GM19043 (cell line): ENCODE results near the gene CBLC.
"Not testable (repeated sequence)": the region's sequence is repeated elsewhere in the genome, so short reads cannot be mapped to it uniquely, and the experiment has no call there.

Source experiments
- ATAC-seq: cut with Tn5 transposase; IDR thresholded peaks from one replicate; pipeline ENCODE4 v1.9.1; 2021; ENCODE audit warnings: low read depth; ENCODE audit not compliant: unreplicated experiment

The CBLC gene

DNA sequence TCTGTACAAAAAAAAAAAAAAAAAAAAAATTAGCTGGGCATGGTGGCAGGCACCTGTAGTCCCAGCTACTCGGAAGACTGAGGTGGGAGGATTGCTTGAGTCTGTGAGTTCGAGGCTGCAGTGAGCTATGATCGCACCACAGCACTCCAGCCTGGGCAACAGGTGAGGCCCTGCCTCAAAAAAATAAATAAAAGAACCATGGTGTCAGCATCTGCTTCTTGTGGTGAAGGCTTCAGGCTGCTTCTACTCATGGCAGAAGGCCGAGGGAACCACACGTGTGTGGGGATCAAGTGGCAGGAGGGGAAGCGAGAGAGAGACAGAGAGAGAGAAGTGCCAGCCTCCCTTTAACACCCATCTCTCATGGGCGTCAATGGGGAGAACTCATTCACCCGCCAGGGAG is 15.7 kb upstream of the CBLC start:
- no peak for ATAC-seq

DNA sequence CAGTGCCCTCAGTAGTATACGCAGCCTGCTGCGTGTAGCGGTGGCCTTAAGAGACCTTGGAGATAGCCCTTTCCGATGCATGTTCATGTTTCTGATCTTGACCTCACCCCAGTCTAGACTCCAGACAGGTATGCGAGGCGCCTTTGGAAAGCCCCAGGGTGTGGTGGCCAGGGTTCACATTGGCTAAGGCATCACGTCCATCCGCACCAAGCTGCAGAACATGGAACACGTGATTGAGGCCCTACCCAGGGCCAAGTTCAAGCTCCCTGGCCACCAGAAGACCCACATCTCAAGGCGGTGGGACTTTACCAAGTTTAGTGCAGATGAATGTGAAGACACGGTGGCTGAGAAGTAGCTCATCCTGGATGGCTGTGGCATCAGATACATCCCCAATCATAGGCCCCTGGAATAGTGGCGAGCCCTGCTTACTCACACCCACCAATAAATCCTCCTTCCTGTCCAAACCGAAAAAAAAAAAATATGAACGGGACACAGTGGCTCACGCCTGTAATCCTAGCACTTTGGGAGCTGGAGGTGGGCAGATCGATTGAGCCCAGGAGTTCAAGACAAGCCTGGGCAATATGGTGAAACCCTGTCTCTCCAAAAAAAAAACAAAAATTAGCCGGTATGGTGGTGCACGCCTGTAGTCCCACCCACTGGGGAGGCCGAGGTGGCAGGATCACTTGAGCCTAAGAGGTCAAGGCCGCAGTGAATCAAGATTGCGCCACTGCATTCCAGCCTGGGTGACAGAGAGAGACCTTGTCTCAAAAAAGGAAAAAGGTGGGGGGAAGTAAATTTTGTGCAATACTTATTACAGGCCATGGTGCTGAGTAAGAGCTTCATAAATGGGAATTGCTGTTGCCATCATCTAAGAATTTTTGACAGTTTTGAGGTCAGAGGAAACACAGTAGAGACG is 12.4 kb upstream of the CBLC start:
- no peak for ATAC-seq

DNA sequence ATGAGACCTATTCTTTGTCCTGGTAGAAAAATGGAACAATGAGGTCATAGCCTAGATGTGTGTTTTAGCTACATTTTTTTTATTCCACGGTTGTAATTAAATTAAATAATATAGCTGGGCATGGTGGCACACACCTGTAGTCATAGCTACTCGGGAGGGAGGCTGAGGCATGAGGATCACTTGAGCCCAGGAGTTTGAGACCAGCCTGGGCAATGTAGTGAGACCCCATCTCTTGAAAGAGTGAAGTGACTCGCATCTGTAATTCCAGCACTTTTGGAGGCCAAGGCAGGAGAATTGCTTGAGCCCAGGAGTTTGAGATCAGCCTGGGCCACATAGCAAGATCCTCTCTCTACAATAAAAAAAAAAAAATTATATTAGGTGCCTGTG is 11.7 kb upstream of the CBLC start:
- ATAC-seq = no peak

DNA sequence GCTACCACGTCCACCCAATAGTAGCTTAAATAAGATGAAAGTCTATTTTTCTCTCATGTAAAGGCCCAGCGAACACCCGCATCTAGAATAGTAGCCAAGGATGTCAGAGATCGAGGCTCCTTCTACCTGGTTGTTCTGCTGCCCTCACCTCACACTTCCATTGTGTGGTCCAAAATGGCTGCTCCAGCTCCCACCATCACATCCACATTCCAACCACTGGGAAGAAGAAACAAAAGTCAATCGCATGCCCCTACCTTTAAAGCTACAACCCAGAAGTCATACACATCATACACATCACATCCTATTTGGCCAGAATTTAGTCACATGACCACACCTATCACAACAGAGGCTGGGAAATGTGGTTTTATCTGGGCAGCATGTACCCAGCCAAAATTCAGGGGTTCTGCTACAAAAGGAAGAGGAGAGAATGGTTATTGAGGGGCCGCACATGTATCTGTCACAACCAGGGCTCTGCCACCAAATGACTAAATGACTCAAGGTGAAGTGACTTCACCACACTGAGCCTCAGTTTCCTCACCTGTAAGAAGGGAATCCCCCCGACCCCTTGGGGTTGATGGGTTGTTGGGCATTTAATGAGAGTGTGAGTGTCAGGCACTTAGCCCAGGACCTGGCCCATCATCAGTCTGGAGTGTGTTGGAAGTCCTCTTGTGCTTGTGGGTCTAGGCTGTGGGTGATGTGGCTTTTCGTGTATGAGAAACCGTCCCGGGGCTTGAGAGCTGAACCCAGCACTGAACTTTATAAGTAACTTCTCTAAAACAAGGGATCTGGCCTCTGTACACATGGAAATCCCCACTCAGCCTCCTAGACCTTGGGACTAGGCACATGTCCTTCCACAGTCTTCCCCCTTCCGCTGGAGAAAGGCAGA is 10.2 kb upstream of the CBLC start:
- ATAC-seq = no peak

DNA sequence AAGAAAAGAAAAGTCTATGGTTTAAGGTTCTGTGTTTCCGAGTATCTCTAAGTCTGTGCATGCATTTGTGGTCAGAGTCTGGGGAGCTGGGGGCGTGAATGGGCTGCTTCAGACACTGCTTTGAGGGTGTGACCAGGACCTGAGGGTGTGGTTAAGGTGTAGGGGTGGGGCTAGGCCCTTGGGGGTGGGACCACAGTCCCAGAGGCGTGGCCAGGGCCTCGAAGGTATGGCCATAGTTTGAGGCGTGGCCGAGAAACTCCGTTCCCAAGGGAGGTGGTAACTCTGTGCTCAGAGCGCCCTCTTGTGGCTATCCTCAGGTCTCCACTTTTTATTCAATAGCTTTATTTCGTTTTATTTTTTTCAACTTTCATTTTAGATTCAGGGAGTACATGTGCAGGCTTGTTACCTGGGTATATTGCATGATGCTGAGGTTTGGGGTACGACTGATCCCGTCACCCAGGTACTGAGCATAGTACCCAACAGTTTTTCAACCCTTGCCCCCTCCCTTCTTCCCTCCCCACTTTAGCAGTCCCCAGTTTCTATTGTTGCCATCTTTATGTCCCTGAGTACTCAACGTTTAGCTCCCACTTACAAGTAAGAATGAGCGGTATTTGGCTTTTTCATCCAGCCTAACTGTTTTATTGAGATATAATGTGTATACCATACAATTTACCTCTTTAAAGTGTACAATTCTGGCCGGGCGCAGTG is 7.0 kb upstream of the CBLC start:
- ATAC-seq = peak; percentile 93

DNA sequence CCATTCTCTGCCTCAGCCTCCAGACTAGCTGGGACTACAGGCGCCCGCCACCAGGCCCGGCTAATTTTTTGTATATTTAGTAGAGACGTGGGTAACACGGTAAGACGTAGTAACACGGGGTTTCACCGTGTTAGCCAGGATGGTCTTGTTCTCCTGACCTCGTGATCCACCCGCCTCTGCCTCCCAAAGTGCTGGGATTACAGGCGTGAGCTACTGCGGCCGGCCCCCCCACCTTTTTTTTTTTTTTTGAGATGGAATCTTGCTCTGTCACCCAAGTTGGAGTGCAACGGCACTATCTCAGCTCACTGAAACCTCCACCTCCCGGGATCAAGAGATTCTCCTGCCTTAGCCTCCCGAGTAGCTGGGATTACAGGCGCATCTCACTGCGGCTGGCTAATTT is 5.5 kb upstream of the CBLC start:
- not testable (repeated sequence) for ATAC-seq

DNA sequence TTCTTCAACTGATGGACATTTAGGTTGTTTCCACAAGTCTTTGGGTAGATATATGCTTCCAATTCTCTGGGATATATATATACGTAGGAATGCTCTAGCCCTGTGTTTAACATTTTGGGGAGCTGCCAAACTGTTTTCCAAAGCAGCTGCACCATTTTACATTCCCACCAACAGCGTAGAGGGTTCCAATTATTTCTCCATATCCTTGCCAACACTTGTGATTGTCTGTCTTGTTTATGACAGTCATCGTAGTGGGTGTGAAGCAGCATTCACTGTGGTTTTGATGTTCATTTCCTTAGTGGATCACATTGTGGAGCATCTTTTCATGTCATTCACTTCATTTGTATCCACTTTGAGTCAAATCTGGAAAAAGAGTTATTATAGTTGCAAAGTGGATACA is 4.7 kb upstream of the CBLC start:
- no peak for ATAC-seq

DNA sequence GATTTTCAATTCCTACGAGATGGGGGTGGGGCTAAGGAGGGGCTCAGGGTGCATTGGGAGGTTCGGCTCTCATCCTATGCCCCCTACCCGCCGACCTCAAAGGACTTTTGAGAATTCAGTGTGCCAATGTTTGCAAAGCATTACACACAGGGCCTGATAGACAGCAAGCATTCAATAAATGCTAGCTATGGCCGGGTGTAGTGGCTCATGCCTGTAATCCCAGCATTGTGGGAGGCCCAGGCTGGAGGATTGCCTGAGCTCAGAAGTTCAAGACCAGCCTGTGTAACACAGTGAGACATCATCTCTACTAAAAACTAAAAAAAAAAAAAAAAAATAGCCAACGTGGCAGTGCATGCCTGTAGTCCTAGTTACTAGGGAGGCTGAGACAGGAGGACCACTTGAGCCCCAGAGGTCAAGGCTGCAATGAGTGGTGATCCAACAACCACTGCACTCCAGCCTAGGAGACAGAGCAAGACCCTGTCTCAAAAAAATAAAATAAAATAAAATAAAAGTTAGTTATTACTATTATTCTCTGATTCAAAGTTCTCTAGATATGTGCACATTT is 1.9 kb upstream of the CBLC start:
- ATAC-seq = no peak

DNA sequence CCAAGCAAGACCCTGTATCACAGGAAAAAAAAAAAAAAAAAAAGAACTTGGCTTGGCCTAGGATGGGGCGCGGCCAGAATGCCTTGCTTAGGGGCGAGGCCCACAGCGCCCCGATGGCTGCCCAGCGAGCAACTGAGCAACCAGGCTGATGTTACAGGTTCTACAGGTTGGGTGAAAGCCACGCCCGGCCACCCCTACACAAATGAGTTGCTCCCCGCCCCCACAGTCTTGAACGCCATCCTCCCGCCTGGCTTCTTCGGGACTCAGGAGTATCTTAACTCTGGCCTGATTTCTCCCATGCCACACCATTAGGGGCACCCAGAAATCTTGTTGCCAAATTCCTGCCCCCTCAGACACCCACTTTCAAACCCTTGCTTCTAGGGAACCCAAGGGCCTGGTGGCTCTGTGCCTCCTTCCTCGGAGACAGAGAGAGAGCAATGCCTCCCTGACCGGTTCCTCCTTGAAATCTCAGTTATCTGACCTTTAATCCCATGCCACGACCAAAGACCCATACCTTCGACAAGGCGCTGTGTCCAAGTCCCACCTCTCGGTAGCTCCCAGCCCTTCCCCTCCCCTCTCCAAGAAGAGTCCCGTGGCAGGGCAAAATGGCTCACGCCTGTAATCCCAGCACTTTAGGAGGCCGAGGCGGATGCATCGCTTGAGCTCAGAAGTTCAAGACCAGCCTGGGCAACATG is 1.1 kb upstream of the CBLC start:
- ATAC-seq = no peak

DNA sequence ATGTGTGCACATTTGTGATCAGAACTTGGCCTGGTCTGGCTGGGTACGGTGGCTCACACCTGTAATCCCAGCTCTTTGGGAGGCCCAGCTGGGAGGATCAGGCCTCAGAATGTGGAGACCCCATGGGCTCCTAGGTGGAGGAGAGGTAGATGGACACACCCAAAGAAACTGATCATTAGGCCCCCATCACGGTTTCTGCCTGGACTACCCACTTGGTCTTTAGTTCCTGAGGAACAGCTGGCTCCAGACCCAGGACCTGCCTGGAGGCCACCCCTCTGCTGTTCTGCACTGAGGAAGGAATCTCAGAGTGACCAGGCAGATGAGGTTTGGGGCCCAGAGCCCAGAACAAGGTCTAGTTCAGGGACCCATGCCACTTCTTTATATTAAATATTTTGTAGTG is 1.5 kb downstream of the CBLC start:
- no peak for ATAC-seq

DNA sequence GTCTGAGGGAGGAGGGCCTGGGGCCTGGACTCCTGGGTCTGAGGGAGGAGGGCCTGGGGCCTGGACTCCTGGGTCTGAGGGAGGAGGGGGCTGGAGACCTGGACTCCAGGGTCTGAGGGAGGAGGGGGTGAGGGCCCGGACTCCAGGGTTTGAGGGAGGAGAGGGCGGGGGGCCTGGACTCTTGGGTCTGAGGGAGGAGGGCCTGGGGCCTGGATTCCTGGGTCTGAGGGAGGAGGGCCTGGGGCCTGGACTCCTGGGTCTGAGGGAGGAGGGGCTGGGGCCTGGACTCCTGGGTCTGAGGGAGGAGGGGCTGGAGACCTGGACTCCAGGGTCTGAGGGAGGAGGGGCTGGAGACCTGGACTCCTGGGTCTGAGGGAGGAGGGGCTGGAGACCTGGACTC is 4.0 kb downstream of the CBLC start:
- ATAC-seq = not testable (repeated sequence)

DNA sequence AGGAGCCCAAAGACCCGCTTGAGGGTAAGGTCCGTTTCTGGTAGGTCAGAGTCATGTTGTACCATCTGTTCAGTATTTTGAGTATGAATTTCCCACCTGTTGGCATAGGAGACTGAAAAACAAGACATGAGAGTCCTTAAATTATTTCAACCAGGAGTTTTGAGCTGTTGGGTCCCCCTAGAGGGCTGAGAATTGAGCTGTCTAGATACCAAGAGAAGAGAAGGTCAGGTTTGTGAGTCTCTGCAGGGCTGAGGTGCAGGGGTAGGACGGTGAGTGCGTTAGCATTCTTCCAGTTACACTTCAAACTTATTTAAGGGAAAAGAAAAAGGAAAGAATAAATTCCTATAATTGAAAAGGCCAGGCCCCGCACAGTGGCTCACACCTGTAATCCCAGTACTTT is 5.0 kb downstream of the CBLC start:
- no peak for ATAC-seq

DNA sequence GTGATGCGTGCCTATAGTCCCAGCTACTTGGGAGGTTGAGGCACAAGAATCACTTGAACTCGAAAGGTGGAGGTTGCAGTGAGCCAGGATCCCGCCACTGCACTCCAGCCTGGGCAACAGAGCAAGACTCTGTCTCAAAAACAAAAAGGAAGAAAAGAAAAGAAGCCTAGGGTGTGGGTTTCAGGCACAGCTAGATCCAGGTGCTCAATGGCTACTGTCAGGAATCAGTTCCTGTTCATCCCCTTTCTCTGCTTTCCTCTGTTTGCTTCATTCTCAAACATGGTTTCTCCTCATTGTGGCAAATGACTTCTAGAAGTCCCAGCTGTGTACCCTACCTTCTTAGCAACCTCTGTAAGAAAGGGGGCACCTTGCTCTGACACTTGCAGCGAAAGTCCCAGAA is 5.9 kb downstream of the CBLC start:
- ATAC-seq = no peak

DNA sequence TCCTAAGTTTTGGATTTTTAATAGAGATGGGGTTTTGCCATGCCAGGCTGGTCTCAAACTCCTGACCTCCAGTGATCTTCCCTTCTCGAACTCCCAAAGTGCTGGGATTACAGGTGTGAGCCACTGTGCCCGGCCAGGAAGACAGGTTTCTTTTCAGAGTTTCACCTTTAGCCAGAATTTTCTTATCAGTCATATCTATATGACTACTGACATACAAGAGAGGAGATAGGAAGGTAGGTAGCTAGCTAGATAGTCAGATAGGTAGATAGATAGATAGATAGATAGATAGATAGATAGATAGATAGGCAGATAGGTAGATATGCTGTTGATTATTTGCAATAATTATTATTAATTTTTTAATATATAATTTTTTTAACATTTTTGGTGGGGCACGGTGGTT is 7.6 kb downstream of the CBLC start:
- ATAC-seq = no peak

DNA sequence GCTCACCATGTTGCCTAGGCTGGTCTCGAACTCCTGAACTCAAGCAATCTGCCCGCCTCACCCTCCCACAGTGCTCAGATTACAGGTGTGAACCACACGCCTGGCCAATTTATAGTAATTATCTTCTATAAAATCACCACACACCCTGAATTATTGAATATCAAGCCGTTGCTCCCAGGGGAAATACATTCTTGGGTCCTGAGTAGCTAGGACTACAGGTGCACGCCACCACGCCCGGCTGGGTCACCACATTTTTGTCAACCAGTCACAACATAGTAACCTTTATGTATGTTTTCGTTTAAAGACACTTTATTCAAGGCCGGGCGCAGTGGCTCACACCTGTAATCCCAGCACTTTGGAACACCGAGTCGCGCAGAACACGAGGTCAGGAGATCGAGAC is 8.3 kb downstream of the CBLC start:
- no peak for ATAC-seq

DNA sequence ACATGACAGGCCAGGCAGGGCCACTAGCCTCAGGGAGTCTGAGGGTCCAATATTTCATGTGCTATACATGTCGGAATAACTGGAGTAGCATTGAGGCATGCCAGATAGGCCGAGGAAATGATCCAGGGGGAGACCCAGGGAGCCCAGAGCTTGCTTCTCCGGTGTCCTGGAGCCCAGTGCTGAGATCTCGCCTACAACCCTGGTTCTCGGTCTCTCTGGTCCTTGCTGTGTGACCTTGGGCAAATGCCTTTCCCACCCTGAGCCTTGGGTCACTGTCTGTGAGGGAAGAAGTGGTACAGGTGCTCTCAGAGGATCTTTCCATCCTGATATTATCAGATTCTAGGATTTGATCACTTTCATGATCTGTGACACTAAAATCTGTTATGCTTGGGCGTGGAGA is 11.3 kb downstream of the CBLC start:
- ATAC-seq = no peak

DNA sequence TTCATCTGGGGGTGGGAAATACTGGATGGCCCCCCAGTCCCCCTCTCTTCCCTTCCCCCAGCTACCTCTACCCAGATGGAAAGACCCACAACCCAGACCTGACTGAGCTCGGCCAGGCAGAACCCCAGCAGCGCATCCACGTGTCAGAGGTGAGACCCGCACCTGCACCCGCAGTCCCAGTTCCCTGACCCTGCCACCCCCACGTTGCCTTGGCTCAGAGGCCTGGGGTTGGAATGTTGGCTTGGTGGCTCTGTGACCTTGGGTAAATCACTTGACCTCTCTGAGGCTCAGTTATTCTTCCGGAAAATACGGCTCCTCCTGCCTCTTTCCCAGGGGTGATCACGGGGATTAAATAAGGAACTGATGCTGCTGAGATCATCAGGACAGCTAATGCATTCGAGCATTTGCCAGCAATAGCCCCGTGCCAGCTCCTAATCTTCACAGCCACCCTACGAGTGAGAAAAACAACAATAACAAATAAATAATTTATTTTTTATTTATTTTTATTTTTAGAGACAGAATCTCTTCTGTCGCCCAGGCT is 12.3 kb downstream of the CBLC start:
- no peak for ATAC-seq

DNA sequence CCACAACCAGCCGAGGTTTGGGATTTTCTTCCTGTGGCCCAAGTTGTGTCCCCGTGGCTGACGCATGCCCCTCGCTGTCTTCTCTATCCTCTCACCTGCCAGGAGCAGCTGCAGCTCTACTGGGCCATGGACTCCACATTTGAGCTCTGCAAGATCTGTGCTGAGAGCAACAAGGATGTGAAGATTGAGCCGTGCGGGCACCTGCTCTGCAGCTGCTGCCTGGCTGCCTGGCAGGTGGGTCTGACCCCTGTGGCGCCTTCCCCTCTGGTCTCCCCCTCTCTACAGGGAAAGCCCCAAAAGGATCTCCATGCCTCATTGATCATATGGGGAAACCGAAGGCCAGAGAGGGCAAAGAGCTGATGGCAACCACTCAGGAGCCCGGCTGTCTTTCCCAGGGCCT is 14.6 kb downstream of the CBLC start:
- no peak for ATAC-seq

DNA sequence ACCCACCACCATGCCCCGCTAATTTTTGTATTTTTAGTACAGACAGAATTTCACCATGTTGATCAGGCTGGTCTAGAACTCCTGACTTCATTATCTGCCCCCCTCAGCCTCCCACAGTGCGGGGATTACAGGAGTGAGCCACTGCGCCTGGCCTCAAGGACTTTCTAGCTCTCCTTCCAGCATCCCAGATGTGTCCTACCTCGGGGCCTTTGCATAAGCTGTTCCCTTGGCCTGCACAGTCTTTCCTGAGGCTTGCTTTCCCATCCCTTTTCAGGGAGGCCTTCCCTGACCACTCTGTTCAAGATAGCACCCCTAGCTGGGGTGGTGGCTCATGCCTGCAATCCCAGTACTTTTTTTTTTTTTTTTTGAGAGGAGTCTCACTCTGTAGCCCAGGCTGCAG is 16.9 kb downstream of the CBLC start:
- no peak for ATAC-seq

DNA sequence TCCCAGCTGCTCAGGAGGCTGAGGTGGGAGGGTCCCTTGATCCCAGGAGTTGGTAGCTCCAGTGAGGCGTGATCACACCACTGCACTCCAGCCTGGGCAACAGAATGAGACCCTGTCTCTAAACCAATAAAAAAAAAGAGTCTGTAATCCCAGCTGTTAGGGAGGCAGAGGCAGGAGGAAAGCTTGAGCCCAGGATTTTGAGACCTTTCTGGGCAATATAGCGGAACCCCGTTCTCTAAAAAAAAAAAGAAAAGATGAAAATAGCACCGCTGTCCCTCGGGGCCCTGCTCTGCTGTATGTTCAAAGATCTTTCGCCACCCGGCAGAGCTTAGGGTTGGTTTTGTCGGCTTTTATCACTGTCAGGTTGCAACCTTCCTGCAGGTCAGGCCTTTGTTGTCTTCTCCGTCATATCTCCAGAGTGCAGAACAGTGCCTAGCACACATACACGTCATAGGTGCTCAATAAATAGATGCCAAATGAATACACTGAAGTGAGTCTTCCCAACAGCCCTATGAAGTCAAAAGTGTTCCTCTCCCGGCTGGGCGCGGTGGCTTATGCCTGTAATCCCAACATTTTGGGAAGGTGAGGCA is 17.8 kb downstream of the CBLC start:
- ATAC-seq = no peak
